H1 (cell line): ENCODE measurements around the gene COL4A1. TPM values are rescaled to one million over a fixed set of nuclear protein-coding genes. Genes with fewer than 3 reads are reported as not detected.

Source experiments
- CTCF ChIA-PET: fragments of 300-600 bp; sonication (Branson Sonifier 250); formaldehyde crosslinking; loops from one replicate; lab custom pipeline; 2021; ENCODE audit not compliant: partially characterized antibody; lab: Charles Lee
- POLR2A ChIA-PET: fragments of 300-600 bp; sonication (Branson Sonifier 250); formaldehyde crosslinking; loops from one replicate; lab custom pipeline; 2021; ENCODE audit warnings: inconsistent platforms; ENCODE audit not compliant: partially characterized antibody; lab: Charles Lee
- DNase-seq, 2 experiments: peaks; one replicate each; pipeline versions ENCODE4 v3.0.0 to v3.0.0-alpha.2; 2010 to 2022; ENCODE audit warnings: low spot score in 2 of 2, low read depth in 1 of 2, mixed read lengths in 1 of 2
- FAIRE-seq: peaks from 2 replicates; lab custom pipeline; 2011; peaks lifted over from hg19 to GRCh38; lab: Jason Lieb, UNC
- H2AFZ ChIP-seq: 2 replicates; pipeline ENCODE4 v1.8.1; 2012; ENCODE audit warnings: low read length, inconsistent platforms
- H2AK5ac ChIP-seq: 2 replicates; pipeline ENCODE4 v1.6.1; 2013; ENCODE audit warnings: low read depth, low read length
- H2BK120ac ChIP-seq: replicated peaks from 2 replicates; pipeline ENCODE3; 2013; ENCODE audit warnings: low read depth, low read length, inconsistent platforms
- H2BK12ac ChIP-seq: 2 replicates; pipeline ENCODE4 v1.6.1; 2013; ENCODE audit warnings: low read depth, low read length
- H2BK15ac ChIP-seq: 2 replicates; pipeline ENCODE4 v1.6.1; 2013; ENCODE audit warnings: low read length
- H2BK20ac ChIP-seq: 2 replicates; pipeline ENCODE4 v1.6.1; 2013; ENCODE audit warnings: low read length
- H2BK5ac ChIP-seq: 2 replicates; pipeline ENCODE4 v1.6.1; 2013; ENCODE audit warnings: low read depth, low read length
- H3K14ac ChIP-seq: 2 replicates; pipeline ENCODE4 v1.6.1; 2013; ENCODE audit warnings: inconsistent platforms; ENCODE audit not compliant: insufficient read length
- H3K18ac ChIP-seq: 2 replicates; pipeline ENCODE4 v1.6.1; 2013; ENCODE audit warnings: low read length; ENCODE audit errors: extremely low read depth
- H3K23ac ChIP-seq: 2 replicates; pipeline ENCODE4 v1.6.1; 2013; ENCODE audit warnings: inconsistent platforms; ENCODE audit not compliant: insufficient read length
- H3K23me2 ChIP-seq: 2 replicates; pipeline ENCODE4 v1.6.1; 2013; ENCODE audit warnings: low read depth, low read length
- H3K27ac ChIP-seq: 2 replicates; pipeline ENCODE4 v1.6.1; 2011; ENCODE audit warnings: low read depth, low read length, inconsistent platforms
- H3K27me3 ChIP-seq, 4 experiments: replicated peaks in 1 of 4; 1 replicate in 1 of 4; 2 replicates in 3 of 4; pipeline versions ENCODE4 v1.6.1 to v1.8.1; 2011 to 2013; ENCODE audit warnings: low read length in 3 of 4, mild to moderate bottlenecking in 3 of 4, inconsistent platforms in 2 of 4, mixed read lengths in 2 of 4, moderate library complexity in 1 of 4; ENCODE audit not compliant: control insufficient read depth in 3 of 4, insufficient read depth in 3 of 4; ENCODE audit errors: extremely low read depth in 1 of 4
- H3K36me3 ChIP-seq, 4 experiments: 2 replicates each; pipeline versions ENCODE4 v1.6.1 to v1.8.1; 2011 to 2013; ENCODE audit warnings: mild to moderate bottlenecking in 4 of 4, low read length in 3 of 4, moderate library complexity in 2 of 4, control low read depth in 1 of 4, inconsistent platforms in 1 of 4; ENCODE audit not compliant: insufficient read depth in 4 of 4, control insufficient read depth in 2 of 4
- H3K4ac ChIP-seq: replicated peaks from 2 replicates; pipeline ENCODE3; 2013; ENCODE audit warnings: low read length, low read depth, mixed read lengths, inconsistent platforms; ENCODE audit not compliant: insufficient read length
- H3K4me1 ChIP-seq, 4 experiments: replicated peaks in 1 of 4; 1 replicate in 1 of 4; 2 replicates in 3 of 4; pipeline versions ENCODE4 v1.6.1 to v1.8.1; 2011 to 2013; ENCODE audit warnings: low read length in 3 of 4, inconsistent platforms in 2 of 4, mixed read lengths in 1 of 4; ENCODE audit not compliant: insufficient read depth in 4 of 4, control insufficient read depth in 3 of 4
- H3K4me2 ChIP-seq, 2 experiments: 2 replicates each; pipeline versions ENCODE4 v1.6.1 to v1.8.1; 2011 to 2013; ENCODE audit warnings: low read depth in 2 of 2, low read length in 2 of 2, control low read depth in 1 of 2, inconsistent platforms in 1 of 2, mild to moderate bottlenecking in 1 of 2; ENCODE audit not compliant: insufficient read depth in 1 of 2
- H3K4me3 ChIP-seq, 4 experiments: fragments of 200-600, 300-600 bp in 1 of 4; sonication (generic), shearing (Covaris generic), sonication (Bioruptor Twin) in 1 of 4; 2 replicates each; pipeline versions ENCODE4 v1.5.1 to v1.8.1; 2011 to 2016; ENCODE audit warnings: low read length in 4 of 4, low read depth in 3 of 4, control low read depth in 2 of 4, inconsistent platforms in 2 of 4, mild to moderate bottlenecking in 2 of 4, mixed read lengths in 1 of 4, moderate library complexity in 1 of 4; ENCODE audit not compliant: insufficient read depth in 2 of 4; ENCODE audit errors: extremely low read depth in 1 of 4
- H3K56ac ChIP-seq: replicated peaks from 2 replicates; pipeline ENCODE3; 2013; ENCODE audit warnings: low read depth, mild to moderate bottlenecking, mixed read lengths, low read length, inconsistent platforms; ENCODE audit not compliant: insufficient read length
- H3K79me1 ChIP-seq: 2 replicates; pipeline ENCODE4 v1.6.1; 2013; ENCODE audit warnings: low read depth, low read length, control low read depth
- H3K79me2 ChIP-seq, 2 experiments: 2 replicates each; pipeline versions ENCODE4 v1.6.1 to v1.8.1; 2012 to 2013; ENCODE audit warnings: low read length in 2 of 2, mild to moderate bottlenecking in 2 of 2, inconsistent platforms in 1 of 2; ENCODE audit not compliant: insufficient read depth in 2 of 2, control insufficient read depth in 1 of 2
- H3K9ac ChIP-seq, 4 experiments: replicated peaks in 1 of 4; 1 replicate in 1 of 4; 2 replicates in 3 of 4; pipeline versions ENCODE4 v1.6.1 to v1.8.1; 2011 to 2013; ENCODE audit warnings: low read depth in 3 of 4, low read length in 3 of 4, control low read depth in 2 of 4, mild to moderate bottlenecking in 2 of 4, moderate library complexity in 2 of 4, inconsistent platforms in 1 of 4; ENCODE audit errors: extremely low read depth in 1 of 4
- H3K9me3 ChIP-seq, 2 experiments: 2 replicates each; pipeline versions ENCODE4 v1.6.1 to v1.8.1; 2012 to 2013; ENCODE audit warnings: mild to moderate bottlenecking in 2 of 2, moderate library complexity in 2 of 2, control low read depth in 1 of 2, inconsistent platforms in 1 of 2, low read depth in 1 of 2, low read length in 1 of 2, mixed read lengths in 1 of 2; ENCODE audit not compliant: insufficient read depth in 2 of 2
- H4K20me1 ChIP-seq, 2 experiments: replicated peaks in 1 of 2; 2 replicates each; pipeline versions ENCODE3 to v1.8.1; 2011 to 2013; ENCODE audit warnings: inconsistent platforms in 2 of 2, low read length in 2 of 2, mild to moderate bottlenecking in 1 of 2; ENCODE audit not compliant: insufficient read depth in 2 of 2, control insufficient read depth in 1 of 2
- H4K5ac ChIP-seq: 2 replicates; pipeline ENCODE4 v1.6.1; 2013; ENCODE audit warnings: low read length, low read depth, mixed read lengths, inconsistent platforms; ENCODE audit not compliant: insufficient read length
- H4K8ac ChIP-seq: 2 replicates; pipeline ENCODE4 v1.8.0; 2013; ENCODE audit warnings: mild to moderate bottlenecking, moderate library complexity, low read length, inconsistent platforms; ENCODE audit not compliant: insufficient read depth; ENCODE audit errors: extremely low read depth
- H4K91ac ChIP-seq: replicated peaks from 2 replicates; pipeline ENCODE3; 2013; ENCODE audit warnings: low read length, mixed read lengths, inconsistent platforms; ENCODE audit not compliant: insufficient read length
- NRF1 ChIP-seq: IDR thresholded peaks from 2 replicates; pipeline ENCODE4 v1.6.1; 2011; ENCODE audit warnings: mild to moderate bottlenecking, low read depth, low read length, improper control_type of control experiment
- POLR2A ChIP-seq, 2 experiments: IDR thresholded peaks; 1 replicate in 1 of 2; 2 replicates in 1 of 2; pipeline ENCODE4 v1.6.1; 2011; ENCODE audit warnings: low read depth in 2 of 2, low read length in 2 of 2, mild to moderate bottlenecking in 2 of 2; ENCODE audit errors: control extremely low read depth in 1 of 2
- WGBS, 2 experiments: shearing (Covaris generic) in 1 of 2; methylation state at CpG; one replicate each; pipeline versions ENCODE4 v1.1.6 to v1.1.7; 2013 to 2015; ENCODE audit warnings: low lambda C conversion rate in 2 of 2, mixed read lengths in 2 of 2, inconsistent platforms in 1 of 2, low coverage in 1 of 2, missing lambda C conversion rate in 1 of 2; ENCODE audit not compliant: insufficient replicate concordance in 2 of 2, insufficient coverage in 1 of 2, insufficient read length in 1 of 2; ENCODE audit errors: extremely low coverage in 1 of 2, missing lambda C conversion rate in 1 of 2; 5-methylcytosine and 5-hydroxymethylcytosine counted together
- polyA plus RNA-seq, 7 experiments: library from polyadenylated mRNA; depleted of rRNA in 3 of 7; stranded (reverse) in 5 of 7; unstranded in 2 of 7; fragments of >200 nt in 5 of 7; fragments of 200-250 nt in 2 of 7; gene quantifications; 1 replicate in 5 of 7; 2 replicates in 1 of 7; 4 replicates in 1 of 7; pipeline versions ENCODE4 v1.2.1 to v1.2.3, GENCODE V29; 2011 to 2013; ENCODE audit warnings: missing spikeins in 2 of 7, mixed read lengths in 2 of 7
- total RNA-seq: library from RNA; stranded (reverse); fragmentation: NEBNext Ultra II Directional; extraction: Animal tissue kit (Norgen Biotek cat#: 25700); gene quantifications from 2 replicates; pipeline ENCODE4 v1.2.1, GENCODE V29; 2021

The COL4A1 gene
- total and polyA plus RNA-seq, 2 of the 8 experiments (the other 6 are each of a cell fraction or from before 2014, with no cell fraction given) = 30.7 to 82.0 TPM

GRCh38 chr13:110118106-110118505, 188.9 kb downstream of the COL4A1 start:
- Histone ChIP-seq H3K36me3 (no peaks in the 10 kb centered on the region), H2BK120ac (no peak overlapping the region), H3K9me3 (no peaks in the 10 kb centered on the region), H3K4ac (no peak overlapping the region), H2BK12ac (no peak overlapping the region), H4K20me1 (no peaks in the 10 kb centered on the region), H3K27me3 (peaks cover 0 to 7% (median 2%) of the 10 kb centered on the region in 4 experiments; a peak in 4 of 7 replicates)
- POLR2A ChIA-PET = no interaction called here
- TF ChIP-seq POLR2A (IDR thresholded peaks at IDR 0.05; ENCODE audit: control extremely low read depth in 1 of 2, low read depth in 2 of 2, low read length in 2 of 2) (no peak), NRF1 (no peak)
- TF ChIP-seq, all 59 proteins: peak for 0
- H3K4me2 ChIP-seq = no peak overlapping the region
- DNase-seq (peak in 1 of 2 experiments; percentile 41), FAIRE-seq (no peak)
- no peak overlapping the region for H3K14ac ChIP-seq
- no peak overlapping the region for H4K91ac ChIP-seq
- H2BK5ac ChIP-seq = no peak overlapping the region
- no peak overlapping the region for H3K56ac ChIP-seq
- no peak overlapping the region for H2BK20ac ChIP-seq
- no peak overlapping the region for H2AFZ ChIP-seq
- no peak overlapping the region for H3K27ac ChIP-seq
- CTCF ChIA-PET = interaction anchor here (1.2 to 2.9 kb wide), 2 partner anchors 11 to 18 kb away, joined by 3 to 17 read pairs; no protein-coding TSS in a partner anchor
- 98% methylated on average over 11 of the region's 11 CpGs; no CpG with 5 or more reads in 1 of the 2 experiments for WGBS, 2 experiments
- no peak overlapping the region for H3K18ac ChIP-seq
- H2BK15ac ChIP-seq = no peak overlapping the region
- no peaks in the 10 kb centered on the region for H3K23me2 ChIP-seq
- no peaks in the 10 kb centered on the region for H3K79me2 ChIP-seq
- no peak overlapping the region for H3K9ac ChIP-seq
- H3K4me3 ChIP-seq = no peak overlapping the region
- H4K8ac ChIP-seq = no peak overlapping the region
- H3K79me1 ChIP-seq = no peaks in the 10 kb centered on the region
- H3K23ac ChIP-seq = no peak overlapping the region
- no peak overlapping the region for H2AK5ac ChIP-seq
- peaks cover 0 to 4% (median 2%) of the 10 kb centered on the region in 4 experiments; a peak in 2 of 7 replicates for H3K4me1 ChIP-seq
- no peak overlapping the region for H4K5ac ChIP-seq
